Measurements from ENCODE around the gene SLC17A9.

DNA sequence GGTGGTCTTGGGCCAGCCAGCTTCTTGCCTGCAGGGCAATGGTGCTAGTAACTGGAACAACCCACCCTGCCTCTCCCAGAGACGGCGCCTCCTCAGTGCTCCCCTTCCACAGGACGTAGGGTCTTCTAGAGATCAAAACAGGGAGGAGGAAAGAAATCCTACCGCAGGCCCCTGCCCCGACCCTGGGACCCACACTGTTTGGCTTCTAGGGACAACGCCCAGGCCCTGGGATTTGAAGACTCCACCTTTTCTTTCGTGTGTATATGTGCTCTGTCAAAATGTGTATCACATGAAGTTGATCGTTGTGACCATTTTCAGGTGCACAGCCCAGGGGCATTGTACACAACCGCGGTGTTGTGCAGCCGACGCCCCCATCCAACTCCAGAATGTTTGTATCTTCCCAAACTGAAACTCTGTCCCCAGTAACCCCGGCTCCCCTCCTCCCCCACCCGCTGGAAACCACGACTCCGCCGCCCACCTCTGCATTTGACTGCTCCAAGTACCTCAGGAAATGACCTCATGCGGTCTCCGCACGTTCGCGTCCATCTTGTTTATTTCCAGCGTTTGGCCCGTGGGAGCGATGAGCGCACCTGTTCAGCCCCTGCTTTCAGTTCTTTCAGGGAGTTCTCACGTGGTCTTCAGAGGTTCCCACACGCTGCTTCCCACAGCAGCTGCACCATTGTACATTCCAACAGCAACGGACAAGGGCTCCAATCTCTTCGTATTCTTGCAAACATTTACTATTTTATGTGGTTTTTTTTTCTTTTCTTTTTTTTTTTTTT, 57.7 kb downstream of the SLC17A9 start:
- TF ChIP-seq GATA2 (IDR thresholded peaks at IDR 0.05; ENCODE audit: low read depth, low read length), result no peak
- TF ChIP-seq GATA3 (IDR thresholded peaks at IDR 0.05; ENCODE audit: low read depth, low read length), result no peak

Measured in SH-SY5Y (cell line).